Neural progenitor cell (in vitro differentiated cells): ENCODE data around the gene LRRC45.

Experiments
- CTCF ChIP-seq: fragments of 200-600 bp; sonication (generic); IDR thresholded peaks from 2 replicates; pipeline ENCODE4 v1.5.1; 2017; ENCODE audit warnings: antibody characterized with exemption, mild to moderate bottlenecking
- EZH2 ChIP-seq: fragments of 200-600 bp; sonication (generic); IDR thresholded peaks from 2 replicates; pipeline ENCODE4 v1.6.1; 2017; ENCODE audit warnings: antibody characterized with exemption, mild to moderate bottlenecking, moderate library complexity

GRCh38 chr17:82037889-82038195 is 14.7 kb downstream of the LRRC45 start:
- TF ChIP-seq CTCF (no peak), EZH2 (no peak)
